HepG2 (cell line): ENCODE results near the gene MUSK.

Experiments
- ARHGAP35 ChIP-seq: sonication (generic); formaldehyde crosslinking; IDR thresholded peaks from 2 replicates; pipeline ENCODE4 v1.9.0; 2022; ENCODE audit warnings: mild to moderate bottlenecking, inconsistent platforms, moderate library complexity, missing genetic modification reagents, borderline replicate concordance
- MAZ ChIP-seq, 2 experiments: sonication (generic) in 1 of 2; formaldehyde crosslinking in 1 of 2; IDR thresholded peaks; 2 replicates each; pipeline versions ENCODE4 v1.5.0 to v1.6.1; 2012 to 2020; ENCODE audit warnings: low read depth in 2 of 2, mild to moderate bottlenecking in 2 of 2, borderline replicate concordance in 1 of 2, improper control_type of control experiment in 1 of 2, low read length in 1 of 2, missing genetic modification reagents in 1 of 2, moderate library complexity in 1 of 2
- MYNN ChIP-seq: sonication (generic); formaldehyde crosslinking; IDR thresholded peaks from 2 replicates; pipeline ENCODE4 v1.4.0; 2020; ENCODE audit warnings: mild to moderate bottlenecking, low read depth, missing genetic modification reagents
- NR2C2 ChIP-seq: sonication (generic); formaldehyde crosslinking; IDR thresholded peaks from 2 replicates; pipeline ENCODE4 v1.4.0; 2020; ENCODE audit warnings: missing genetic modification reagents, mild to moderate bottlenecking, moderate library complexity, borderline replicate concordance
- SALL2 ChIP-seq: sonication (generic); formaldehyde crosslinking; IDR thresholded peaks from 2 replicates; pipeline ENCODE4 v1.8.1; 2023; ENCODE audit warnings: mild to moderate bottlenecking, missing genetic modification reagents, inconsistent platforms
- SIX1 ChIP-seq: sonication (generic); formaldehyde crosslinking; IDR thresholded peaks from 2 replicates; pipeline ENCODE4 v1.4.0; 2020; ENCODE audit warnings: missing genetic modification reagents, borderline replicate concordance
- TF ChIP-seq, protein P1 (sequence below): sonication (generic); formaldehyde crosslinking; IDR thresholded peaks from 2 replicates; pipeline ENCODE4 v1.4.0; 2020; ENCODE audit warnings: missing genetic modification reagents
- TF ChIP-seq, protein P2 (sequence below): IDR thresholded peaks from 2 replicates; pipeline ENCODE4 v1.6.1; 2012; ENCODE audit warnings: low read length, improper control_type of control experiment
- TF ChIP-seq, protein P3 (sequence below): IDR thresholded peaks from 2 replicates; pipeline ENCODE4 v1.6.1; 2012; ENCODE audit warnings: low read depth, low read length, improper control_type of control experiment

DNA sequence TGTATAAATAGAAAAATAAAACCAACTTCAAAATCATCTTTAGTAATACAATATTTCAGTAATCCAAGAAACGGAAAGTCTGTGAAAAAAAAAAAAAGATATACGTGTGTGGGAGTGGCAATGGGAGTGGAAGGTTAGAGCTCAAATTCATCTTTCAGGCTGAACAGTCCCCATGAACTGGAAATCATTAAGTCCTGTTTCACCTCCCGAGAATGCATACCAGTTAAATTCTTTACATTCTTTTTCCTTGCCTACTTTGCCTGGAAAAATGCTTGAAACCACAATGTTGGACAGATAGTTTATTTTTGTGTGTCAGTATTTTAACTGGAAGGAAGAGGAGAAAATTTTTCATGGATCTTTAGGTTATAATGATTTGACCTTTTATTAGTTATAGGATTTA, 166.8 kb downstream of the MUSK start:
- TF ChIP-seq SIX1 (CRISPR knock-in tag) (no peak), MYNN (no peak), ARHGAP35 (CRISPR knock-in tag) (no peak), MAZ (IDR thresholded peaks at IDR 0.05; ENCODE audit: borderline replicate concordance, low read depth, low read length) (no peak), MAZ (CRISPR knock-in tag; IDR thresholded peaks at IDR 0.05; ENCODE audit: low read depth) (no peak), NR2C2 (CRISPR knock-in tag) (no peak), SALL2 (CRISPR knock-in tag) (no peak)
- TF ChIP-seq, protein P1, sequence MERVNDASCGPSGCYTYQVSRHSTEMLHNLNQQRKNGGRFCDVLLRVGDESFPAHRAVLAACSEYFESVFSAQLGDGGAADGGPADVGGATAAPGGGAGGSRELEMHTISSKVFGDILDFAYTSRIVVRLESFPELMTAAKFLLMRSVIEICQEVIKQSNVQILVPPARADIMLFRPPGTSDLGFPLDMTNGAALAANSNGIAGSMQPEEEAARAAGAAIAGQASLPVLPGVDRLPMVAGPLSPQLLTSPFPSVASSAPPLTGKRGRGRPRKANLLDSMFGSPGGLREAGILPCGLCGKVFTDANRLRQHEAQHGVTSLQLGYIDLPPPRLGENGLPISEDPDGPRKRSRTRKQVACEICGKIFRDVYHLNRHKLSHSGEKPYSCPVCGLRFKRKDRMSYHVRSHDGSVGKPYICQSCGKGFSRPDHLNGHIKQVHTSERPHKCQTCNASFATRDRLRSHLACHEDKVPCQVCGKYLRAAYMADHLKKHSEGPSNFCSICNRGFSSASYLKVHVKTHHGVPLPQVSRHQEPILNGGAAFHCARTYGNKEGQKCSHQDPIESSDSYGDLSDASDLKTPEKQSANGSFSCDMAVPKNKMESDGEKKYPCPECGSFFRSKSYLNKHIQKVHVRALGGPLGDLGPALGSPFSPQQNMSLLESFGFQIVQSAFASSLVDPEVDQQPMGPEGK (CRISPR knock-in tag) = no peak
- TF ChIP-seq, protein P2, sequence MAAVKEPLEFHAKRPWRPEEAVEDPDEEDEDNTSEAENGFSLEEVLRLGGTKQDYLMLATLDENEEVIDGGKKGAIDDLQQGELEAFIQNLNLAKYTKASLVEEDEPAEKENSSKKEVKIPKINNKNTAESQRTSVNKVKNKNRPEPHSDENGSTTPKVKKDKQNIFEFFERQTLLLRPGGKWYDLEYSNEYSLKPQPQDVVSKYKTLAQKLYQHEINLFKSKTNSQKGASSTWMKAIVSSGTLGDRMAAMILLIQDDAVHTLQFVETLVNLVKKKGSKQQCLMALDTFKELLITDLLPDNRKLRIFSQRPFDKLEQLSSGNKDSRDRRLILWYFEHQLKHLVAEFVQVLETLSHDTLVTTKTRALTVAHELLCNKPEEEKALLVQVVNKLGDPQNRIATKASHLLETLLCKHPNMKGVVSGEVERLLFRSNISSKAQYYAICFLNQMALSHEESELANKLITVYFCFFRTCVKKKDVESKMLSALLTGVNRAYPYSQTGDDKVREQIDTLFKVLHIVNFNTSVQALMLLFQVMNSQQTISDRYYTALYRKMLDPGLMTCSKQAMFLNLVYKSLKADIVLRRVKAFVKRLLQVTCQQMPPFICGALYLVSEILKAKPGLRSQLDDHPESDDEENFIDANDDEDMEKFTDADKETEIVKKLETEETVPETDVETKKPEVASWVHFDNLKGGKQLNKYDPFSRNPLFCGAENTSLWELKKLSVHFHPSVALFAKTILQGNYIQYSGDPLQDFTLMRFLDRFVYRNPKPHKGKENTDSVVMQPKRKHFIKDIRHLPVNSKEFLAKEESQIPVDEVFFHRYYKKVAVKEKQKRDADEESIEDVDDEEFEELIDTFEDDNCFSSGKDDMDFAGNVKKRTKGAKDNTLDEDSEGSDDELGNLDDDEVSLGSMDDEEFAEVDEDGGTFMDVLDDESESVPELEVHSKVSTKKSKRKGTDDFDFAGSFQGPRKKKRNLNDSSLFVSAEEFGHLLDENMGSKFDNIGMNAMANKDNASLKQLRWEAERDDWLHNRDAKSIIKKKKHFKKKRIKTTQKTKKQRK = no peak
- TF ChIP-seq, protein P3, sequence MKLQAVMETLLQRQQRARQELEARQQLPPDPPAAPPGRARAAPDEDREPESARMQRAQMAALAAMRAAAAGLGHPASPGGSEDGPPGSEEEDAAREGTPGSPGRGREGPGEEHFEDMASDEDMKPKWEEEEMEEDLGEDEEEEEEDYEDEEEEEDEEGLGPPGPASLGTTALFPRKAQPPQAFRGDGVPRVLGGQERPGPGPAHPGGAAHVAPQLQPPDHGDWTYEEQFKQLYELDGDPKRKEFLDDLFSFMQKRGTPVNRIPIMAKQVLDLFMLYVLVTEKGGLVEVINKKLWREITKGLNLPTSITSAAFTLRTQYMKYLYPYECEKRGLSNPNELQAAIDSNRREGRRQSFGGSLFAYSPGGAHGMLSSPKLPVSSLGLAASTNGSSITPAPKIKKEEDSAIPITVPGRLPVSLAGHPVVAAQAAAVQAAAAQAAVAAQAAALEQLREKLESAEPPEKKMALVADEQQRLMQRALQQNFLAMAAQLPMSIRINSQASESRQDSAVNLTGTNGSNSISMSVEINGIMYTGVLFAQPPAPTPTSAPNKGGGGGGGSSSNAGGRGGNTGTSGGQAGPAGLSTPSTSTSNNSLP = no peak
